Stimulated activated CD8-positive, alpha-beta memory T cell treated with anti-CD3 and anti-CD28 coated beads, Interleukin-7, amount 100 ng/mL, for 4 hours (primary cell): ENCODE measurements around the gene PAM16.

Experiments used
- DNase-seq, 2 donors: peaks; one replicate each; pipeline ENCODE4 v3.0.0-alpha.2; 2020; ENCODE audit warnings: low read depth in 2 of 2

PAM16 gene

GRCh38 chr16:4298761-4299522 is 52.2 kb downstream of the PAM16 start:
- DNase-seq: no peak

GRCh38 chr16:4297480-4297879 is 53.6 kb downstream of the PAM16 start:
- no peak for DNase-seq

- DNase-seq: no peak
These were observed 55.5 kb downstream of the PAM16 start for GRCh38 chr16:4295581-4295980.

GRCh38 chr16:4293822-4294457 is 57.2 kb downstream of the PAM16 start:
- no peak for DNase-seq

GRCh38 chr16:4293181-4293716 is 57.9 kb downstream of the PAM16 start:
- DNase-seq: no peak

GRCh38 chr16:4291699-4292098 is 59.4 kb downstream of the PAM16 start:
- DNase-seq: no peak
